HS-27A (cell line): Measurements from ENCODE around the gene ZPBP2.

Experiments
- DNase-seq: peaks from one replicate; pipeline ENCODE4 v3.0.0-alpha.2; 2012; ENCODE audit warnings: low read depth, missing footprints

ZPBP2 gene

DNA sequence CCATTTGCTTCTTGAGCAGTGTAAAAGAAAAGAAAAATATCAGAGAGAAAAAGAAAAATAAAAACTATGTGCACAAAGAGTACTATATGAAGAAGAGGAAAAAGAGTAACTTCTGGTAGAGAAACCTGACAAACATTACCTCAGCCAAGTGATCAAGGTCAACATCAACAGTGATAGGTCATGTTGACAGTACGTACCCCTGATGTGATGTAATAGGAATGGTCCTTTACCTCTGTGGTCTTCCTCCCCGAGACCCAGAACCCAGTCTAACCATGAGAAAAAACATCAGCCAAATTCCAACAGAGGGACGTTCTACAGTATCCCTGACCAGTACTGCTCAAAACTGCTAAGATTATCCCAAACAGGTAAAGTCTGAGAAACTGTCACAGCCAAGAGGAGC lies 46.0 kb downstream of the ZPBP2 start:
- DNase-seq: no peak

DNA sequence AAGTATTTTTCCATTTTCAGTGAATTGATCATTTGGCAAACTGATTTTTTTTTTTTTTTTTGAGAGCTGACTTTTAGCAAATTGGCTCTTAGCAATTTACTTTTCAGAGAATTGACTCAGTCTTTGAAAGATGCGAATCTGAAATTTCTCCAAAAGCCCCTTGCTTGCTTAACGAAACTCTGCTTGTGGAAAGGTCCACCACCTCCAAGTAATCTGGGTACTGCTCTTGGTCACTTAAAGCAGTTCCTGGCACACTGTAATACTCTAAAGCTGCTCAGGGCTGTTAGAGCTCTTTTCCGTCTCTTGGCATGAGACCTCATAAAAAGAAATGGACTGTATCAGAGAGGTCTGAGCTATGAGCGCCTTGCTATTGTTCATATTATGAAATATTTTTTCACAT lies 47.6 kb downstream of the ZPBP2 start:
- no peak for DNase-seq

DNA sequence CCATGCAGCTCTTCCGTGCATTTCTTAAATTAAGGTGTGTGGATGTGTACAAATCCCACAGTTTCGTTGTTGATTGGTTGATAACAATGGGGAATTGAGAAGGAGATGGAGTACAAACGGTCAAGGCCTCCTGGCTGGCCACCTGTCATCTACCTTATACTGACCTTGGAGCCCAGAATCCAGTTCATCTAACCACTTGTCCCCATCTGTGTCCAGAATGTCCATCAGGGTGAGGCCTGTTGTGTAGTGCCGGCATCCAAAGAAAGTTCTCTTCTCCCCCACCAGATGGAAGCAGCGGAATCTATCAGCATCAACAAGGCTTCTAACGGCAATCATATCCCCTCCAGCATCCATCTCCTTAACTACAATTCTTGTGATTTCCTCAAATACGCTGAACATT lies 48.9 kb downstream of the ZPBP2 start:
- DNase-seq: no peak

DNA sequence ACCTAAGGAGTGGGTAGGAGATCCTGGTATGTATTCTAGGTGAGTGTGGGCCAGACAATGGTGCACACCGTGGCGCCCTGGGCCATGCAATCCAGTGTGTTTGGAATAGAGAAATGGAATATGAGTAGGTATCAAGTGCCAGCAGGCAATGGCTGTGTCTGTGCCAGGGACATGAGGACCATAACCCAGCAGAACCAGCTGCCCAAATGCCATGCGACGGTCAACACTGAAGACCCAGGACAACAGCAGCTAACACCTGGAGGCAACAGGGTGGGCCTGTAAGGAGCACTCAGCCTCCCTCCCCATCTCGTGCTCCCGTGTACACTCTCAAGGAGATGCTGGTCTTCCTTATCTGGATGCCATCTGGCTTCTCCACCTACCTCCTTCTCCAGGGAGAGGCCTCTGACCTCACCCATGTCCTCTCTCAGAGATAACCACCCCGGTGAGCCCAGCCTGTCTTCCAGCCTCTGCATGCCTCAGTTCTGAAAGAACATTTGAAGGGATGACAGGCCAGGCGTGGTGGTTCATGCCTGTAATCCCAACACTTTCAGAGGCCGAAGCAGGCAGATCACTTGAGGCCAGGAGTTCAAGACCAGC lies 51.2 kb downstream of the ZPBP2 start:
- DNase-seq: no peak

DNA sequence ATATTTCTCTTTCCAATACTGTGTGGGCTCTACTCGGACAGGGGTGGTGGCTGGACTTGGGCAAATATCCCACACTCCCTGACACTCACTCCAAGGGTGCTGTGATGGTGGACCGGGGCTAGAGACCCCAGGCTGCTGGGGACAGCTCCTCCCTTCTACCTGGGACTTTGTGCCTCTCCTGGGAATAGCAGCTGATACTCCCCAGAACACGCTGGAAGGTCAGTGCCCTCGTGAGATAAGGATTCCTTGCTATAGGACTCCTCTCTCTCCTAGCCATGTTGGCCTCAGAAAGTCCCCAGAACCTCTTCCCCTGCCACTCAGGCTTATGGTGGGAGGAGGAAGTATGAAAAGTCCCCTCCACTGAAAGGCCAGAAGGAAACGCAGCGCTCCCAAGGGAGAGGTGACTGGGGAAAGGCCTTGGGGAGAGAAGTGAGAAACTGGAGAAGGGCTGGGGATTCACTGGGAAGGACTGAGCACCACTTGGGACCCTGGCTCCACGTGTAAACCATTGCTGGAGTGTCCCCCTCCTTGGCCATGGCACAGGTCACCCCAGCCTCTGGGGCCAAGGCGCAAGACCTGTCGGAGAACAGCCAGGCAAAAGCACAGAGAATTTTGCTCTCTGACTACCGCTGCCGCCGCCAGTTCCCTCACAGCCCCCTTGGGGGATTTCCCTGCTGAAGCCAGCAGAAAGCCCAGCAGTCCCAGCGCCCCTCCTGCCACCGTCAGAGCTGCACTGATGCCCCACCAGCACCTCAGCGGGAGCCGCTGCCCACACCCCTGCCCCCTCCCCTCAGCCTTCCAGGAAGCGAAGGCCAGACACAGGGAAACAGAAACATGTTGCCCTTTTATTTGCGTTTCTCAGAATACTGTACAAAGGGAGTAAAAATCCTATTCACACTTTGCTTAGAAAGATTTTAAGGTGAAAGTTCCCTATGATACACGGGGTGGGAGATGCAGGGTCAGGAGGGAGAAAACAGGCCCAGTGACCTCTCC lies 52.5 kb downstream of the ZPBP2 start:
- no peak for DNase-seq

DNA sequence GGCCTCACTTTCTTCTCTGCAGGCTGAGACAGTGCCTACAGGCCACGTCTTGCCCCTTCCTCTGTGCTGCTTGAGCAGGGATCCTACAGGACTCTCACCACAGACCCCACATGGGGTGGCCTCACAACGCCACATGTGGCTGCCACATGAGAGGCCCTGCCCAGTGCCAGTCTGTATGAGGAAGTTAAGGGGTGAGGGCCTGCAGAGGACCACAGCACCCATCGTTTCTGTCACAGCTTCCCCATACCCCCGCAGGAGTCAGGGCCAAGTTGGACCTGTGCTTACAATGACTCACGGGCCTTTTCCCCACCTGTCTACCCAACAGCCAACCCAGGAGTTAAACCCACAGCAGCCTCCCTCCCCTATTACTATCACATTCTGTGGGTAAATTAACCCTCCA lies 53.3 kb downstream of the ZPBP2 start:
- DNase-seq: no peak

DNA sequence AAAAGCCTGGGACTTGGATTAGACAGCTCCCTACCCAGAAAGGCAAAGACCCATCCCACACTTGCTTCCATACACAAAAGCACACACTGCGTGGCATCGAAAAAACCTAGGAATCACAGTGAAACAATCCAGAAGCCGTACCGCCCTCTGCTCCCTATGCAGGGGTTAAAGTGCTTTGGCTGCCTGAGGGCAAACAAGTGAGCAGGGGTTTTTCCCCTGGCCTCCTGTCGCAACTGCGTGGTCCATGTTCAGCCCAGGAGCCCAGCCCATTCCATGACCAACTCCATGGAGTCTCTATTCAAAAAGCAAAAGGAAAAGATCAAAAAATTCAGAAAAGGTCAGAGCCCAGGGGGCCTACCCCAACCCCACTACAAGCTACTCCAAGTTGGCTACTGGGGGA lies 54.0 kb downstream of the ZPBP2 start:
- no peak for DNase-seq

DNA sequence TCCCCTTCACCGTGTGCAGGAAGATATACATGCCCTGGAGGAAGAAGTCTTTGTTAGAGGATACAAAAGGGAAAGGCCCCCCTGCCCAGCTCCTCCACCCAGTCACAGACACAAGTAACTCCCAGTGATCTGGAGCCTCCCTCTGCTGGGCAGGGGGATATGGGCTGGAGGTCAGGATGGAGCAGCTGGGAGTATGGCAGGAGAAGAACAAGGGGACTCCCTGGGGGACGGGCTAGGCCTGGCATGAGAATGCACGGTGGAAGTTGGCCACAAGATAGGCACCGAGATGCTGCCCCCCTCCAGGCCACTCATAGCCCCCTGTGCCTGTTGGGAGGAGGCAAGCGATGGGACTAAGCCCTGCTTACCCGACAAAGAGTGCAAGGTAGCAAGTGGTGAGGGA lies 55.2 kb downstream of the ZPBP2 start:
- no peak for DNase-seq

DNA sequence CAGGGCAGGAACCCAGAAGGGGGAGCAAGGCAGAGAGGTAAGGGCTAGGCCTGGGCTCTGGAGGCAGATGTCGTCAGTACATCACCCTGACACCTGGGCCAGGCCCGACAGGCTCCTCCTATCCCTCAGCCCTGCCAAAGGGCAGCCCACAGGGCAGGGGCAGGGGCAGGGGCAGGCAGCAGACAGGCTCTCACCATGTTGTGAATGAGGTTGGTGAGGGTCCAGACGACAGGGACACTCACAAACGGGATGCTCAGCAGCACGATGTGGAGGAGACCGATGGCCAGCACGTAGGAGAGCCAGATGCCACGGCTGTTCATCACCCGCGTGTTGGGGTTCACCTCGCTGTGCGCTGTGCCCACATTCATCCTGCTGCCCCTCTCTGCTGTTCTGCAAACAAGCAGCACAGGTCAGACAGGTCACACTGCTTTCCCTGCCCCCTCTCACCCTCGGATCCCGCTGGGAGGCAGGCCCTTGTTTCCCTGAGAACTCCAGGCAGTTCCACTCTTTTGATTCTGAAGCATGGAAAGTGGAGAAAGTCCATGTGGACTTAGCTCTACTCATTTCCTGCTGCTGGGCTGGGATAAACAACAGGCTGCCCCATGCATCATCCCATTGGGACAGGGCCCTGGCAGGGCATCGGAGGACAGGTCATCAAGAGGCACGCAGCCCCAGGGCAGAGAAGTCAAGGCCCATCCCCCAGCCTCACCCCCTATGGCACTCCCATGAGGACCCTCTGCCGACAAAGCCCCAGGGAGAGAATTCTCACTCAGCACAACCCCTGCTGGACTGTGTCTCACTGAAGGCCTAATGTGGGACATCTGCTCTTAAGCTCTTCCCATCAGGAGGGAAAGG lies 56.1 kb downstream of the ZPBP2 start:
- no peak for DNase-seq

DNA sequence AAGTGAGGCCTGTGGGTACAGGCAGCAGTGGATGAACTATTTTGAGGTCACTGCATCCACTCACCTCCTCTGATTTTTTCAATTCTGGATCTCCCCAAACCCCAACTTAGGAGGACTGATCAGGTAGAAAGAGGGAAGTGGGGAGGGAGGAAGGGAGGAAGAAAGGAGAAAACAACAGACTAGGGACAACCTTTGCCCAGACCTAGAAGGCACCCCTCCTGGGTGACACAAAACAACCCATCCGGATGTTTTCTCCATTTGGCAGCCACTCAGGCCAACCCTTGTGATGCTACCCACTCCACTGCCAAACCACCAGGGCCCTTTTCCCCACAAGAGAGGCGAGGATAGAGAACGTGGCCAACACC lies 56.7 kb downstream of the ZPBP2 start:
- no peak for DNase-seq

DNA sequence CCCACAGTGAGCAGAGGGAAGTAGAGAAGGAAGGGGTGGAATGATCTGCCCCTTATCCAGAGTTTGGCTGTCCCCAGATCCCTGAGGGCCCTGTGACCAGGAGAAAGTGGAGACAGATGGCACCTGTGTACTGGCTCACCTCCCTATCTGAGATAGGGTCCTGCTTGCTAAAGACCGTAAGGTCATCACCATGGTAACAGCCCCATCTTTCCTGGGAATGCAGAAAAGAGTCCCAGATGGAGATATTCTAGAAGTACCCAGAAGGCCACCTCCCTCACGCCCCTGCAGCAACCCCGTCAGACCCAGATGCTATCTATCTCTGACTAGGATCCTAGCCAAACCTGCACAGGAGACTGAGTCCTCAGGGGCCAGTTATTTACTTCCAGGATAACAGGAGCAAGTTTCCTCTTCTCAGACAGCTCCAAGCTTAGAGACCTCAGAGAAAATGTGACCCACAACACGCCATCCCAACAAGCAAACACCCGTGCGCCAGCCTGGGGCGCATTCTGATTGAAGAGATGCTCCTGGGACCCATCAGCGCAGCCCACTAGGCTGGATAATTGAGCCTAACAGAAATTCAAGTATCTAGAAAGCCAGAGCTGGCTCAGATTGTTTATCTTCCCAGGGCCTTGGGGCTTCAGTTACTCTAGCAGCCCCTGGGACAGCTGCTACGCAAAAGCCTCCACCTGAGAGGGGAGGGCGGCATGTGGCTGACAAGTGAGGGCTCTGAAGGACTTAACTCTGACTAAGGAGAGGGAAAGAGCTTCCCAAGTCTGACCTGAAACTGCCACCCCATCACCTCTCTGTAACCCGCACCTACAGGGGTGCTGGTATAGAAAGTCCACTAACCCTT lies 57.5 kb downstream of the ZPBP2 start:
- no peak for DNase-seq

DNA sequence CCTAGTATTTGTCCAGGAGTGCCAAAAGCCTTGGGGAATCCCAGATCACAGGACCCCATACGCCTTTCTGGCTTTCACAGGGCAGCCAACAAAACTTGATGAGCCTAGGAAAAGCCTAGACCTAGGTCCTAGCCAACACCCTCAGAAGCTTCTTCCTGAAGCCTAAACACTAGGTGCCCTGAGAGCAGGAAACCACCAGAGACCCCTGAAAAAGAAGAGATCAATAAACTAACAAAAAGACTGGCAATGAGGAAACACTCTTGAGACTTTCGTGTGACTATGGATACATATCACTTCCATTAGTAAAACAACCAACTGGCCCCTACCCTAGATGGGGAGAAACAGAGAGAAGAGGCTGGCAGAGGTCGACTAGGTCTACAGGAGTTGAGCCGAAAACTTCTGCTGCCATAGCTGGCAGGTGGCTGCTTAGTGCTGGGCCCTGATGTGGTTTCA lies 58.2 kb downstream of the ZPBP2 start:
- DNase-seq: no peak

DNA sequence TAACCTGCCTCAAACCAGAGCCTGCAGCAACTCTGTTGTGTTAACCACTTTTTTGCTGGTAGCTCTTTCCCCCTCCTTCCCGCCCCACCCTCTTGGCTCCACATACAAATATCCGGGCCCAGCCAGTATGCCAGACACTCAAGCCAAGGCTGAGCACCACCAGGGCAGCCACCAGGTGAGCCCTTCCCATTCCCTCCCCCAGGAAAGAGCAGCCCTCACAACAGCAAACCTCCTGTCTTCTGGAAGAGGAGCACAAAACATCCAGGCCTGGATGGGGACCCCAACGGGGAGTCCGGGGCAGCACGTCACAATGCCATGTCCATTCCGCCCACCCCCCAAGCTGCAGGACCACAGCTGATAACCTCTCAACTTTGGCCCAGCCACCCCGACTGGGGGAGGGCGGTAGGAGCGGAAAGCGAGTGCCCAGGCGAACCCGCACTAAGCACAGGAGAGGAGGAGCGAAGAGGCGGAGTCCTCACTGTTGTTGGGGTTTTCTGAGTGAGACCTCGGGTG lies 58.6 kb downstream of the ZPBP2 start:
- no peak for DNase-seq
